Cardiac muscle cell (in vitro differentiated cells and primary cell): ENCODE measurements around the gene PRELID3B. TPM values are rescaled to one million over a fixed set of nuclear protein-coding genes. Genes with fewer than 3 reads are reported as not detected.

Experiments used
- DNase-seq, 2 donors: peaks; one replicate each; pipeline versions ENCODE4 v3.0.0 to v3.0.0-alpha.2; 2010 to 2017; ENCODE audit warnings: low read depth in 1 of 2, low spot score in 1 of 2
- H3K27ac ChIP-seq: fragments of 200-600 bp; sonication (generic); 2 replicates; pipeline ENCODE4 v1.5.1; 2016
- H3K27me3 ChIP-seq: fragments of 200-600 bp; sonication (generic); 2 replicates; pipeline ENCODE4 v1.6.0; 2016; ENCODE audit warnings: control low read depth
- H3K36me3 ChIP-seq: fragments of 200-600 bp; sonication (generic); 2 replicates; pipeline ENCODE4 v1.5.1; 2016; ENCODE audit warnings: control low read depth
- H3K4me1 ChIP-seq: fragments of 200-600 bp; sonication (generic); 2 replicates; pipeline ENCODE4 v1.8.1; 2017; ENCODE audit warnings: low read depth, mild to moderate bottlenecking, mixed run types
- H3K4me3 ChIP-seq: fragments of 200-600 bp; sonication (generic); 2 replicates; pipeline ENCODE4 v1.5.1; 2016; ENCODE audit warnings: mild to moderate bottlenecking
- H3K9me3 ChIP-seq: fragments of 200-600 bp; sonication (generic); 2 replicates; pipeline ENCODE4 v1.5.1; 2017; ENCODE audit warnings: low read depth, mild to moderate bottlenecking, control low read depth
- polyA plus RNA-seq: library from polyadenylated mRNA; unstranded; fragments of >200 nt; fragmentation: Nextera tagmentation; extraction: Ambion mirVana; gene quantifications from 2 replicates; pipeline ENCODE4 v1.2.1, GENCODE V29; 2016
- total RNA-seq: library from RNA; depleted of rRNA; stranded (reverse); fragments of >200 nt; gene quantifications from 2 replicates; pipeline ENCODE4 v1.2.3, GENCODE V29; 2016
- TF ChIP-seq, protein P1 (sequence below): IDR thresholded peaks from 2 replicates; pipeline ENCODE4 v1.5.1; 2012; ENCODE audit warnings: low read depth, mild to moderate bottlenecking, low read length

The PRELID3B gene
- total and polyA plus RNA-seq, 2 experiments from 2014 or later, result 30.0 to 40.9 TPM

DNA sequence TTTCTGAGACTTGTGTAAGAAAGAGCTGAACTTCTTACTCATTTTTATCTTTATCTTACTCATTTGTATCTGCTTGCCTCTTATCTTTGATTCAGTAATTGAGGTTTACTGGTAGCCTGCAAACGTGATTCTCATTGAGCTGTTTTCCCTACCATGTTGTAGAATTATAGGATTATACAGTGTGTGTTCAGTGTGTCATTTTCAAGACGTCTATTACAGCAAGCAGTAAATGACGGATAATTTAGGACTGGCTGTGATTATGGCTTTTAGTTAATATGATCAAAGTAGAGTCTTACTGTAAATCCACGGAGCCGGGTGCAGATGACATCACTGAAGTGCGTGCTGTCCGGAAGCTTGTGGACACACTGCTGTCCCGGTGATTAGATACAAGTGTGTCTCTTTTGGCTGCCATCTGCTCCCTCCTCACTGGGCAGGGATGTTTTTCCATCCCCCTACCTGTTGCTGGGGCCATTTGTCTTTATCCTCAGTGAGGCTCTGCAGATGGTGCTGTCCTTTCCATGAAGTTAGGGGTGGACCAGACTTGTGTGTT is 55.5 kb downstream of the PRELID3B start:
- no peak for DNase-seq
- Histone ChIP-seq H3K27ac (no peak overlapping the region), H3K36me3 (peaks cover 54% of the 10 kb centered on the region)

DNA sequence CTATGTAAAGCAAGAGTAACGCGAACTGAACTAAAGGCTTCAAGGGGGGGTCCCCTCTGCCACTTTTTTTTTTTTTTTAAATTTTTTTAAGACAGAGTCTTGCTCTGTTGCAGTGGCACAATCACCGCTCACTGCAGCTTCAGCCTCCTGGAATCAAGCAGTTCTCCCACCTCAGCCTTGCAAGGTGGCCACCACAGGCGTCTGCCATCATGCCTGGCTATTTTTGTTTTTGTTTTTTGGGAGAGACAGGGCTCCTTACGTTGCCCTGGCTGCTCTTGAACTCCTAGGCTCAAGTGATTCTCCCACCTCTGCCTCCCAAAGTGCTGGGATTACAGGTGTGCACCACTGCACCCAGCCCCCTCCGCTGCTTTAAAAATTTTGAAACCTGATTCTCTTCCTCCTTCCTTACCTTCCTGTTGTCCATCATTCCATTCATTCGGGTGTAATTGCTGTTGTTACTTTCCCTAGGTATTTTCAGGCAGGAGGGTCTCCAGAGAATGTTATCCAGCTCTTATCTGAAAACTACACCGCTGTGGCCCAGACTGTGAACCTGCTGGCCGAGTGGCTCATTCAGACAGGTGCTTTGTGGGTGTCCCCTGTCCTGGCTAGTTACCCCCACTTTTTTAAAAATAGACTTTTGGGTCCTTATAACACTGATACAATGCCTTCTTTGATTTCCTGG is 56.2 kb downstream of the PRELID3B start:
- Histone ChIP-seq H3K9me3 (no peaks in the 10 kb centered on the region), H3K36me3 (peaks cover 47% of the 10 kb centered on the region), H3K27me3 (no peaks in the 10 kb centered on the region), H3K4me1 (peaks cover 8% of the 10 kb centered on the region), H3K27ac (no peak overlapping the region), H3K4me3 (no peak overlapping the region)
- DNase-seq, result no peak
- TF ChIP-seq, protein P1, sequence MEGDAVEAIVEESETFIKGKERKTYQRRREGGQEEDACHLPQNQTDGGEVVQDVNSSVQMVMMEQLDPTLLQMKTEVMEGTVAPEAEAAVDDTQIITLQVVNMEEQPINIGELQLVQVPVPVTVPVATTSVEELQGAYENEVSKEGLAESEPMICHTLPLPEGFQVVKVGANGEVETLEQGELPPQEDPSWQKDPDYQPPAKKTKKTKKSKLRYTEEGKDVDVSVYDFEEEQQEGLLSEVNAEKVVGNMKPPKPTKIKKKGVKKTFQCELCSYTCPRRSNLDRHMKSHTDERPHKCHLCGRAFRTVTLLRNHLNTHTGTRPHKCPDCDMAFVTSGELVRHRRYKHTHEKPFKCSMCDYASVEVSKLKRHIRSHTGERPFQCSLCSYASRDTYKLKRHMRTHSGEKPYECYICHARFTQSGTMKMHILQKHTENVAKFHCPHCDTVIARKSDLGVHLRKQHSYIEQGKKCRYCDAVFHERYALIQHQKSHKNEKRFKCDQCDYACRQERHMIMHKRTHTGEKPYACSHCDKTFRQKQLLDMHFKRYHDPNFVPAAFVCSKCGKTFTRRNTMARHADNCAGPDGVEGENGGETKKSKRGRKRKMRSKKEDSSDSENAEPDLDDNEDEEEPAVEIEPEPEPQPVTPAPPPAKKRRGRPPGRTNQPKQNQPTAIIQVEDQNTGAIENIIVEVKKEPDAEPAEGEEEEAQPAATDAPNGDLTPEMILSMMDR, result no peak

More for the DNA sequence above, 55.5 kb downstream of the PRELID3B start:
- H3K4me1 ChIP-seq, result peaks cover 8% of the 10 kb centered on the region
- H3K27me3 ChIP-seq, result no peaks in the 10 kb centered on the region
- H3K9me3 ChIP-seq, result no peaks in the 10 kb centered on the region
- no peak overlapping the region for H3K4me3 ChIP-seq
- TF ChIP-seq, protein P1, result no peak

DNA sequence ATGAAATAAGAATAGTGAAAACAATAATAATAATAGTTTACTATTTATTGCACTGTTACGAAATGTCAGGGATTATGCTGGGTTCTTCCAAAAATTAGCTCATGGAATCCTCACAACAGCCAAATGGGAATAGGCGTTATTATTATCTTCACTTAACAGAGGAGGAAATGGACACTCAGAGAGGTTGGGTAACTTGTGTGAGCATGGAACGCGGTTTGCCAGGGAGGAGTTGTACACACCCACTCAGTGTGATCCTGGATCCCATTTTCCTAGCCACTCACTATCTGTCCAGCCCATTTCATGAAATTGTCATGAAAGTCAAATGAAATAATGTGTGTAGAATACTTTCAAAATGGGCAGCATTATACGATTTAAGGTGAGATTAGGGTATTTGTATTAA is 56.9 kb downstream of the PRELID3B start:
- H3K4me3 ChIP-seq, result no peak overlapping the region
- no peaks in the 10 kb centered on the region for H3K9me3 ChIP-seq
- H3K27me3 ChIP-seq, result no peaks in the 10 kb centered on the region
- peaks cover 40% of the 10 kb centered on the region for H3K36me3 ChIP-seq
- TF ChIP-seq, protein P1, result no peak
- peak in 1 of 2 donors; percentile 61 for DNase-seq
- H3K27ac ChIP-seq, result no peak overlapping the region
- H3K4me1 ChIP-seq, result peaks cover 8% of the 10 kb centered on the region

DNA sequence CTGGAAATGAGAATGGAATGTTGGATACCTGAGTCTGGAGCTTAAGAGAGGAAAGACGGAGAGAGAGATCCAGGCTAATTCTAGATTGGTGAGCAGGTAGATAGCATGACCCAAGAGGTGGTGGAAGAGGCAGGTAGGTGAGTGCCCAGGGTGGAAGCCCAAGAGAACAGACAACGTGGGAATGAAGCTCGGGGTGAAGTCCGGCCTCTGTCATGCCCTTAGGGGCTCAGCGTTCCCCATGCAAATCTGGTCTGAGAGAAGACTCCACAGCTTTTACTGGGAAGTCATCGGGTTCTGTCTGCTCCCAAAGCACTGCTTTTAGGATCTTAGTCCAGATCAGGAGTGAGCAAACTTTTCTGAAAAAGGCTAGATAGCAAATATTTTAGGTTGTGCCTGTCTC is 57.9 kb downstream of the PRELID3B start:
- Histone ChIP-seq H3K4me3 (no peak overlapping the region), H3K4me1 (peaks cover 8% of the 10 kb centered on the region), H3K27ac (peak overlapping the region; percentile 54), H3K36me3 (peaks cover 31% of the 10 kb centered on the region), H3K27me3 (no peaks in the 10 kb centered on the region), H3K9me3 (no peaks in the 10 kb centered on the region)
- TF ChIP-seq, protein P1, result no peak
- no peak for DNase-seq

Other genes with a start within 250 kb of the PRELID3B start
- gene GNAS-AS1, start 191.9 kb downstream of the PRELID3B start, total RNA-seq, result 1.3 and 1.8 TPM in 2 replicates
- gene GNAS-AS1, start 191.9 kb downstream of the PRELID3B start, polyA plus RNA-seq, result 1.3 and 1.4 TPM in 2 replicates
- gene GNAS, start 190.1 kb downstream of the PRELID3B start, total RNA-seq, result 1,319 and 1,641 TPM in 2 replicates
- 2,522 and 2,744 TPM in 2 replicates for gene GNAS, start 190.1 kb downstream of the PRELID3B start, polyA plus RNA-seq
- gene NELFCD, start 61.5 kb downstream of the PRELID3B start, total RNA-seq, result 69.4 and 77.3 TPM in 2 replicates
- gene NELFCD, start 61.5 kb downstream of the PRELID3B start, polyA plus RNA-seq, result 109 and 114 TPM in 2 replicates
- 60.6 and 71.3 TPM in 2 replicates for gene CTSZ, start 35.5 kb downstream of the PRELID3B start, total RNA-seq
- 3.7 and 6.6 TPM in 2 replicates for gene CTSZ, start 35.5 kb downstream of the PRELID3B start, polyA plus RNA-seq
- gene TUBB1, start 23.4 kb downstream of the PRELID3B start, total RNA-seq, result 0.03 TPM in 1 of 2 replicates, not detected in the other
- gene TUBB1, start 23.4 kb downstream of the PRELID3B start, polyA plus RNA-seq, result 0.06 TPM in 1 of 2 replicates, not detected in the other
- gene ATP5F1E, start 10.5 kb downstream of the PRELID3B start, total RNA-seq, result 17.9 and 34.9 TPM in 2 replicates
- gene ATP5F1E, start 10.5 kb downstream of the PRELID3B start, polyA plus RNA-seq, result 211 and 281 TPM in 2 replicates
- gene ZNF831, start 121.0 kb upstream of the PRELID3B start, total RNA-seq, result not detected in 2 replicates
- gene ZNF831, start 121.0 kb upstream of the PRELID3B start, polyA plus RNA-seq, result not detected in 2 replicates